D721Med (cell line): ENCODE results near the gene SMIM13.

Experiments
- DNase-seq: peaks from one replicate; pipeline ENCODE4 v3.0.0; 2011; ENCODE audit warnings: low spot score; ENCODE audit not compliant: insufficient read length
- FAIRE-seq: peaks from 2 replicates; lab custom pipeline; 2011; peaks lifted over from hg19 to GRCh38; lab: Jason Lieb, UNC
- CTCF ChIP-seq: IDR thresholded peaks from 2 replicates; pipeline ENCODE4 v1.5.1; 2012; ENCODE audit warnings: mild to moderate bottlenecking, control low read depth; ENCODE audit not compliant: insufficient read depth; ENCODE audit errors: missing control alignments

The SMIM13 gene

DNA sequence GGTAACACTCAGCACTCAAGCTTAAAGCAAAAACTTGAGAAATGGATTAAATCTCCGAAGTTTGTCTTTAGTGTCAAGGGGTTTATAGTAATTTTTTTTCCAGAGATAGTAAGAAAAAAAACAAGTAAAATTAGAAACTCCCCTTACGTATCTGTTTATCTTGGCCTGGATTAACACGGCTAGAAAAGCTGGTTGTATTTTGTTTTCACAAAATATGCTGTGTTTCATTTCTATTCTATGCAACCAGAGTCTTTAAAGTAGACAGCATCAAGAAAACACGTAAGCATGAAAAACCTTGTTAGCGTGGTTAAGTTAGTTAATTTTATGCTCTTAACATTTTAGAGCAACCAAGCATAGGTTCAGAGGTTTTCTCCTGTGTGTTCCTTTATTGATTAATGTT, 39.6 kb downstream of the SMIM13 start:
- DNase-seq (no peak), FAIRE-seq (no peak)
- TF ChIP-seq CTCF: no peak

DNA sequence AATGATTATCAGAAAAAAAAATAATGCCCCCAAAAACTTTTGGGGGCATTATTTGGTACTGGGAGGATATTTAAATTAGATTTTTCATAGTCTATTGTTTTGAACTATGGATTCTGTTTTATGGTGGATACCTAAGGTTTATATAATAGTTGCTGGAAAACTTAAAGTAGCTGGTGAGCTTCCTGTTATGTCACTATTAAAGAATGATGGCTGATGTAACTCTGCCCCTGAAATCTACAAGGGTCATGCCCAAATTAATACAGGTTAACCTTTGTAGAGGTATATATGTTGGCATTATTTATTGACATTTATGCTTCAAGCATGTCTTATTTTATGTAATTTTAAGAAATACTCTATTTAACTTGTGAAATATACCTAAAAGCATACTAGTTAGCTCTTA, 43.2 kb downstream of the SMIM13 start:
- TF ChIP-seq CTCF: no peak
- FAIRE-seq: no peak
- no peak for DNase-seq

GRCh38 chr6:11139051-11139960, 45.7 kb downstream of the SMIM13 start:
- FAIRE-seq (no peak), DNase-seq (no peak)
- TF ChIP-seq CTCF: no peak

DNA sequence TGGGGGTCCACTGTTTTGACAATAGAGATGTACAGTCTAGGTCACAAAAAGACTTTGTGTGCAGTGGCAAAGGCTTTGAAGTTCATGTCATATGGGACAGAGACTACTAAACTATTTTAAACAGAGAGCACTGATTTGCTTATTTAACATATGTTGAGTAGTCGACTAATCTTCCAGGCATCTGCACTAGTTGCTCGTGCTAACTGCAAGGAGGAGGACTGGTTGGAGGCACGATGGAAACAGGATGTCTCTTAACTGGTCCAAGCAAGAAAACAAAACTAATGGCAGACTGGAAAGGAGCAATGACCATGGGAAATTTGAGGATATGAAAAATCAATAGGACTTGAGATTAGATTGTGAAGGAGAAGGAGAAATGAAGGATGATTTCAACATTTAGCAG, 46.4 kb downstream of the SMIM13 start:
- no peak for FAIRE-seq
- no peak for TF ChIP-seq CTCF
- no peak for DNase-seq

- FAIRE-seq: no peak
Measured at GRCh38 chr6:11141295-11141694, 47.7 kb downstream of the SMIM13 start.

GRCh38 chr6:11142296-11143027, 48.8 kb downstream of the SMIM13 start:
- TF ChIP-seq CTCF: no peak
- DNase-seq: no peak
- FAIRE-seq: no peak

More at GRCh38 chr6:11141295-11141694, 47.7 kb downstream of the SMIM13 start:
- TF ChIP-seq CTCF: no peak
- no peak for DNase-seq
